ENCODE measurements around the gene ZDHHC21.

DNA sequence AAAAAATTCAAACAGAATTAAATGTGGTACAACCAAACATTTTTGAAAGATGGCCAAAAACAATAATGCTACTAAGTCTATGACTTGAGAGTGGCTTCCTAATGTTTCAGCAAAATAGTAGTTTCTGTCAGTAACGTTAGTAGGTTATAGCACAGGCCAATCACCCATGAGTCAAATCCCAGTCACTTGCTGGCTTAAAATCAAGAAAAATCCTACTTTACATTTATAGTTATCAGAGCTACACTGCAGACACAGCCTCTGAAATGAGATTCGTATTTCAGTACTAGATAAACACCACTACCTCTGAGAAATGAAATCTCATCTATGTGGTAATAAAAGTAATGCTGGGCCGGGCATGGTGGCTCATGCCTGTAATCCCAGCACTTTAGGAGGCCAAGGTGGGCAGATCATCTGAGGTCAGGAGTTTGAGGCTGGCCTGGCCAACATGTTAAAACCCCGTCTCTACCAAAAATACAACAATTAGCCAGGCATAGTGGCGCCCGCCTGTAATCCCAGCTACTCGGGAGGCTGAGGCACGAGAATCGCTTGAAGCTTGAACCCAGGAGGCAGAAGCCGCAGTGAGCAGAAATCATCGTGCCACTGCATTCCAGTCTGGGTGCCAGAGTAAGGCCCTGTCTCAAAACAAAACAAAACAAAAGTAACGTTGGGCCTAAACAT is 6.1 kb downstream of the ZDHHC21 start:
- TF ChIP-seq, protein P1, sequence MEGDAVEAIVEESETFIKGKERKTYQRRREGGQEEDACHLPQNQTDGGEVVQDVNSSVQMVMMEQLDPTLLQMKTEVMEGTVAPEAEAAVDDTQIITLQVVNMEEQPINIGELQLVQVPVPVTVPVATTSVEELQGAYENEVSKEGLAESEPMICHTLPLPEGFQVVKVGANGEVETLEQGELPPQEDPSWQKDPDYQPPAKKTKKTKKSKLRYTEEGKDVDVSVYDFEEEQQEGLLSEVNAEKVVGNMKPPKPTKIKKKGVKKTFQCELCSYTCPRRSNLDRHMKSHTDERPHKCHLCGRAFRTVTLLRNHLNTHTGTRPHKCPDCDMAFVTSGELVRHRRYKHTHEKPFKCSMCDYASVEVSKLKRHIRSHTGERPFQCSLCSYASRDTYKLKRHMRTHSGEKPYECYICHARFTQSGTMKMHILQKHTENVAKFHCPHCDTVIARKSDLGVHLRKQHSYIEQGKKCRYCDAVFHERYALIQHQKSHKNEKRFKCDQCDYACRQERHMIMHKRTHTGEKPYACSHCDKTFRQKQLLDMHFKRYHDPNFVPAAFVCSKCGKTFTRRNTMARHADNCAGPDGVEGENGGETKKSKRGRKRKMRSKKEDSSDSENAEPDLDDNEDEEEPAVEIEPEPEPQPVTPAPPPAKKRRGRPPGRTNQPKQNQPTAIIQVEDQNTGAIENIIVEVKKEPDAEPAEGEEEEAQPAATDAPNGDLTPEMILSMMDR (IDR thresholded peaks at IDR 0.05) = no peak
- no peak for TF ChIP-seq POLR2A (IDR thresholded peaks at IDR 0.05)

All from thyroid gland (tissue), 4 donors.